ENCODE data around the gene PLCB4. TPM values are rescaled to one million over a fixed set of nuclear protein-coding genes. Genes with fewer than 3 reads are reported as not detected.

PLCB4 gene
- total RNA-seq, 1 experiment from 2014 or later: 14.9 TPM

DNA sequence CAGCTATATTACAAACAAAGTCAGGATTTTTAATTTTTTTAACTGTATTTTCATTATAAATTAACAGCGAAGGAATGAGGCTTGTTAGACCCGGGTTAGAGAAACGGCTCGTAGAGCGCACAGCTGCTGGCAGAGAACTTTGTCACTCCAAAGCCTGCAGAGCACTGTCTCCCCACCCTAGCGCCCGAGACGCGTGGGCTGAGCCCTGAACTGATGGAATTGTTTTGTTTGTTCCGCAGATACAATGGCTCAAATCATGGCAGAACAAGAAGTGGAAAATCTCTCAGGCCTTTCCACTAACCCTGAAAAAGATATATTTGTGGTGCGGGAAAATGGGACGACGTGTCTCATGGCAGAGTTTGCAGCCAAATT lies 446.3 kb downstream of the PLCB4 start:
- Histone ChIP-seq H3K9me2 (ENCODE audit: insufficient read depth) (no peaks in the 10 kb centered on the region), H3K4me1 (replicated peaks; ENCODE audit: insufficient read depth) (no peaks in the 10 kb centered on the region), H4K20me1 (ENCODE audit: insufficient read depth) (no peaks in the 10 kb centered on the region), H3K9me3 (ENCODE audit: insufficient read depth, low read depth) (no peaks in the 10 kb centered on the region), H3K79me2 (ENCODE audit: low read depth) (no peaks in the 10 kb centered on the region), H3K4me3 (no peak overlapping the region), H3K4me2 (no peak overlapping the region), H3K36me3 (ENCODE audit: low read depth) (no peaks in the 10 kb centered on the region), H2AFZ (no peak overlapping the region), H3K27me3 (ENCODE audit: insufficient read depth, low read depth) (peaks cover 82% of the 10 kb centered on the region), H3F3A (ENCODE audit: insufficient read depth, low read depth) (no peaks in the 10 kb centered on the region), H3K27ac (no peak overlapping the region)
- ChIA-PET CTCF (no interaction called here), POLR2A (ENCODE audit: unreplicated experiment) (no interaction called here)
- DNase-seq: no peak
- no TSS peak for BruUV-seq (replicated peaks)
- TF ChIP-seq, protein P1, sequence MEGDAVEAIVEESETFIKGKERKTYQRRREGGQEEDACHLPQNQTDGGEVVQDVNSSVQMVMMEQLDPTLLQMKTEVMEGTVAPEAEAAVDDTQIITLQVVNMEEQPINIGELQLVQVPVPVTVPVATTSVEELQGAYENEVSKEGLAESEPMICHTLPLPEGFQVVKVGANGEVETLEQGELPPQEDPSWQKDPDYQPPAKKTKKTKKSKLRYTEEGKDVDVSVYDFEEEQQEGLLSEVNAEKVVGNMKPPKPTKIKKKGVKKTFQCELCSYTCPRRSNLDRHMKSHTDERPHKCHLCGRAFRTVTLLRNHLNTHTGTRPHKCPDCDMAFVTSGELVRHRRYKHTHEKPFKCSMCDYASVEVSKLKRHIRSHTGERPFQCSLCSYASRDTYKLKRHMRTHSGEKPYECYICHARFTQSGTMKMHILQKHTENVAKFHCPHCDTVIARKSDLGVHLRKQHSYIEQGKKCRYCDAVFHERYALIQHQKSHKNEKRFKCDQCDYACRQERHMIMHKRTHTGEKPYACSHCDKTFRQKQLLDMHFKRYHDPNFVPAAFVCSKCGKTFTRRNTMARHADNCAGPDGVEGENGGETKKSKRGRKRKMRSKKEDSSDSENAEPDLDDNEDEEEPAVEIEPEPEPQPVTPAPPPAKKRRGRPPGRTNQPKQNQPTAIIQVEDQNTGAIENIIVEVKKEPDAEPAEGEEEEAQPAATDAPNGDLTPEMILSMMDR (conservative IDR thresholded peaks at IDR 0.05): no peak
- no peak for TF ChIP-seq EZH2 (IDR thresholded peaks at IDR 0.05; ENCODE audit: low read depth)
- intact Hi-C loops (cut with micrococcal nuclease; ENCODE audit: unreplicated experiment): no loop called here

DNA sequence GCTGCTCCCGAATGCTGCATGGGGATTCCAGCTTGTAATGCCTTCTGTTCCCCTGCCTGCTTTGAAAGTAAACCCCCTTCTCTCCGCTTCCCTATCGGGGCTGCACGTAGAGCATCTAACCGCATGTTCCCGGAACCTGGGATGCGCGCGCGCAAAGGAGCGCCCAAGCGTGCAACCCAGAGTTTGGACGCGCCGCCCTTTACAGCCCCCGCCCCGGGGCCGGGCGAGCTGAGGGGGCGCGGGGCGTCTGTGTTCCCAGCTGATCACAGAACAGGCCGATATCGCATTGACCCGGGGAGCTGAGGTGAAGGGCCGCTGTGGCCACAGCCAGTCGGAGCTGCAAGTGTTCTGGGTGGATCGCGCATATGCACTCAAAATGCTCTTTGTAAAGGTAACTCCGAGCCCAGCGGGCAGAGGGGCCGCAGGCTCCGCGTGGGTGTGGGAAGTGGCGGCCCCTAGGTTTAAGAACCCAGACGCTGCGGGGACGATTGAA lies 446.9 kb downstream of the PLCB4 start:
- no peaks in the 10 kb centered on the region for H3K9me3 ChIP-seq (ENCODE audit: insufficient read depth, low read depth)
- H2AFZ ChIP-seq: no peak overlapping the region
- H3K79me2 ChIP-seq (ENCODE audit: low read depth): no peaks in the 10 kb centered on the region
- no peaks in the 10 kb centered on the region for H3K4me1 ChIP-seq (replicated peaks; ENCODE audit: insufficient read depth)
- H3K4me3 ChIP-seq: no peak overlapping the region
- H3K9me2 ChIP-seq (ENCODE audit: insufficient read depth): no peaks in the 10 kb centered on the region
- H3K4me2 ChIP-seq: no peak overlapping the region
- H4K20me1 ChIP-seq (ENCODE audit: insufficient read depth): no peaks in the 10 kb centered on the region
- CTCF ChIA-PET: no interaction called here
- no peaks in the 10 kb centered on the region for H3K36me3 ChIP-seq (ENCODE audit: low read depth)
- peaks cover 82% of the 10 kb centered on the region for H3K27me3 ChIP-seq (ENCODE audit: insufficient read depth, low read depth)
- POLR2A ChIA-PET (ENCODE audit: unreplicated experiment): no interaction called here
- TF ChIP-seq EZH2 (IDR thresholded peaks at IDR 0.05; ENCODE audit: low read depth): no peak
- TF ChIP-seq, protein P1 (conservative IDR thresholded peaks at IDR 0.05): no peak
- H3K27ac ChIP-seq: no peak overlapping the region
- H3F3A ChIP-seq (ENCODE audit: insufficient read depth, low read depth): no peaks in the 10 kb centered on the region
- no peak for DNase-seq
- no TSS peak for BruUV-seq (replicated peaks)
- intact Hi-C loops (cut with micrococcal nuclease; ENCODE audit: unreplicated experiment): no loop called here

DNA sequence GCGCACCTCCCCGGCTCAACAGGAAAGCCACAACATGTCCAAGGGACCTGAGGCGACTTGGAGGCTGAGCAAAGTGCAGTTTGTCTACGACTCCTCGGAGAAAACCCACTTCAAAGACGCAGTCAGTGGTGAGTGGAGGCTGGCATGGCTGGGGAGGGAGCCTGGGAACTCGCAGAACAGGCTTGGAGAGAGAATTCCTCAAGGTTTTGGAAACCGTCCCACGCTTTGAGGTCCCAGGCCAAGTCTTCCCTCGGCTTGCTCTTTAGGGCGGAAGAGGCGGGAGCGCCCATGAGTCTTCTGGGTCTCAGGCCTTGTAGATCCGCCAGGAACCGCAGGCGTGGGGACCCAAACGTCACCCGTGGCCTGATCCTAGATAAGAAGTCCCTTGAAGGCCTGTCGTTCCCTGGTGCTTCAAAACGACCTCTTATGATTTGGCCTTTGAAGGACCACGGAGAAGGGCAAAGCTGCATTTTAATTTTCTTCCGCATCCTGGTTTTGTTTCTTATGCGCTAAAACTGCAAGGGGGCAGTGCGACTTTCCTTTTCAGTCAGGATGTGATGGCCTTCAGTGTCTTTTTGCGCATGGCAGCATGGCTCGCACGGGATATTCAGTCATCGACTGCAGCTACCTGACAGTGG lies 447.5 kb downstream of the PLCB4 start:
- Histone ChIP-seq H3K4me3 (no peak overlapping the region), H3K4me1 (replicated peaks; ENCODE audit: insufficient read depth) (no peaks in the 10 kb centered on the region), H2AFZ (no peak overlapping the region), H3K27ac (no peak overlapping the region), H3K9me2 (ENCODE audit: insufficient read depth) (no peaks in the 10 kb centered on the region), H3K36me3 (ENCODE audit: low read depth) (no peaks in the 10 kb centered on the region), H4K20me1 (ENCODE audit: insufficient read depth) (no peaks in the 10 kb centered on the region), H3K79me2 (ENCODE audit: low read depth) (no peaks in the 10 kb centered on the region), H3K27me3 (ENCODE audit: insufficient read depth, low read depth) (peaks cover 79% of the 10 kb centered on the region), H3K9me3 (ENCODE audit: insufficient read depth, low read depth) (no peaks in the 10 kb centered on the region), H3K4me2 (no peak overlapping the region), H3F3A (ENCODE audit: insufficient read depth, low read depth) (no peaks in the 10 kb centered on the region)
- ChIA-PET CTCF (no interaction called here), POLR2A (ENCODE audit: unreplicated experiment) (no interaction called here)
- DNase-seq: no peak
- intact Hi-C loops (cut with micrococcal nuclease; ENCODE audit: unreplicated experiment): no loop called here
- TF ChIP-seq EZH2 (IDR thresholded peaks at IDR 0.05; ENCODE audit: low read depth): no peak
- TF ChIP-seq, protein P1 (conservative IDR thresholded peaks at IDR 0.05): no peak
- no TSS peak for BruUV-seq (replicated peaks)

All from PC-9 (cell line).